Measurements from ENCODE around the gene NDUFV1.
"Not testable (repeated sequence)": the region's sequence is repeated elsewhere in the genome, so short reads cannot be mapped to it uniquely, and the experiment has no call there.

The NDUFV1 gene

GRCh38 chr11:67659651-67660165, 53.0 kb downstream of the NDUFV1 start:
- not testable (repeated sequence) for DNase-seq

- DNase-seq, result not testable (repeated sequence)
Measured at GRCh38 chr11:67660752-67661151, 54.0 kb downstream of the NDUFV1 start.

Data from hematopoietic multipotent progenitor cell treated with erythropoietin and hydrocortisone succinate and interleukin-3 and kit ligand, for 4 days (in vitro differentiated cells).